K562 (cell line): ENCODE measurements around the gene SNX17. TPM values are rescaled to one million over a fixed set of nuclear protein-coding genes. Genes with fewer than 3 reads are reported as not detected.

Source experiments
- ARNT ChIP-seq, 2 experiments: fragments of 450-650 bp; IDR thresholded peaks; 2 replicates each; pipeline ENCODE4 v1.6.1; 2016; ENCODE audit warnings: mild to moderate bottlenecking in 1 of 2
- BHLHE40 ChIP-seq: IDR thresholded peaks from 2 replicates; pipeline ENCODE4 v1.6.1; 2011; ENCODE audit warnings: low read length, improper control_type of control experiment
- BMI1 ChIP-seq: fragments of 150-350 bp; IDR thresholded peaks from 2 replicates; pipeline ENCODE4 v1.6.1; 2014; ENCODE audit warnings: low read length
- BRF1 ChIP-seq: IDR thresholded peaks from 3 replicates; pipeline ENCODE4 v1.6.1; 2011; ENCODE audit warnings: borderline replicate concordance, mild to moderate bottlenecking; ENCODE audit not compliant: insufficient read length; ENCODE audit errors: extremely low read depth
- CCNT2 ChIP-seq: IDR thresholded peaks from 2 replicates; pipeline ENCODE4 v1.6.1; 2011; ENCODE audit warnings: borderline replicate concordance, low read depth, mild to moderate bottlenecking, moderate library complexity, mixed read lengths, low read length; ENCODE audit not compliant: insufficient read length; ENCODE audit errors: extremely low read depth
- CHAMP1 ChIP-seq: fragments of 450-650 bp; IDR thresholded peaks from 2 replicates; pipeline ENCODE4 v1.6.1; 2016; ENCODE audit warnings: mild to moderate bottlenecking
- MCM2 ChIP-seq: fragments of 450-650 bp; IDR thresholded peaks from 2 replicates; pipeline ENCODE4 v1.6.1; 2017; ENCODE audit warnings: low read depth, mild to moderate bottlenecking
- MYBL2 ChIP-seq, 2 experiments: fragments of 450-650 bp in 1 of 2; sonication (generic) in 1 of 2; formaldehyde crosslinking in 1 of 2; IDR thresholded peaks; 2 replicates each; pipeline versions ENCODE4 v1.6.1 to v1.8.1; 2017 to 2022; ENCODE audit warnings: borderline replicate concordance in 1 of 2, inconsistent platforms in 1 of 2, low read depth in 1 of 2, mild to moderate bottlenecking in 1 of 2, missing genetic modification reagents in 1 of 2, moderate library complexity in 1 of 2
- NEUROD1 ChIP-seq: fragments of 150-350 bp; IDR thresholded peaks from 2 replicates; pipeline ENCODE4 v1.6.1; 2014; ENCODE audit warnings: borderline replicate concordance, low read length, low read depth; ENCODE audit not compliant: partially characterized antibody
- PCBP1 ChIP-seq: fragments of 200-400 bp; formaldehyde crosslinking; IDR thresholded peaks from 2 replicates; pipeline ENCODE4 v1.6.1; 2018; ENCODE audit warnings: mild to moderate bottlenecking, low read depth, low read length; ENCODE audit not compliant: poor library complexity, severe bottlenecking
- PHB ChIP-seq: fragments of 250-450 bp; sonication (Bioruptor Pico); IDR thresholded peaks from 2 replicates; pipeline ENCODE4 v1.5.0; 2021
- POLR2A ChIP-seq: fragments of 450-650 bp; conservative IDR thresholded peaks from 2 replicates; pipeline ENCODE4 v1.6.1; 2016
- PTBP1 ChIP-seq: fragments of 200-400 bp; formaldehyde crosslinking; IDR thresholded peaks from 2 replicates; pipeline ENCODE4 v1.6.1; 2017; ENCODE audit warnings: low read depth, low read length
- SETDB1 ChIP-seq: IDR thresholded peaks from one replicate; pipeline ENCODE4 v1.6.1; 2012; ENCODE audit warnings: low read length, control low read depth, inconsistent platforms
- SUPT5H ChIP-seq: fragments of 450-650 bp; IDR thresholded peaks from 2 replicates; pipeline ENCODE4 v1.6.1; 2016
- TGIF2 ChIP-seq: sonication (generic); formaldehyde crosslinking; IDR thresholded peaks from 2 replicates; pipeline ENCODE4 v1.8.1; 2022; ENCODE audit warnings: mild to moderate bottlenecking, missing genetic modification reagents, moderate library complexity
- THRB ChIP-seq: fragments of 450-650 bp; formaldehyde crosslinking; conservative IDR thresholded peaks from 2 replicates; pipeline ENCODE4 v1.4.0; 2022; ENCODE audit warnings: mild to moderate bottlenecking, missing genetic modification characterization
- TRIM28 ChIP-seq: fragments of 450-650 bp; IDR thresholded peaks from 2 replicates; pipeline ENCODE4 v1.6.1; 2017
- U2AF2 ChIP-seq: fragments of 200-400 bp; formaldehyde crosslinking; optimal IDR thresholded peaks from 2 replicates; pipeline ENCODE3; 2017; ENCODE audit warnings: low read depth, mild to moderate bottlenecking, low read length
- polyA plus RNA-seq, 8 experiments: library from polyadenylated mRNA; depleted of rRNA in 4 of 8; stranded (reverse) in 5 of 8; unstranded in 3 of 8; fragments of >200 nt; fragmentation: Nextera tagmentation in 2 of 8; fragmentation: Illumina TruSeq in 1 of 8; extraction: Ambion mirVana in 2 of 8; extraction: Trizol in 1 of 8; gene quantifications; 2 replicates each; pipeline versions ENCODE4 v1.2.1 to v1.2.3, GENCODE V29; 2011 to 2014; ENCODE audit warnings: inconsistent platforms in 1 of 8, missing spikeins in 1 of 8
- total RNA-seq, 7 experiments: library from RNA; depleted of rRNA in 6 of 7; stranded (reverse); fragments of >200 nt in 6 of 7; fragmentation: Illumina TruSeq in 2 of 7; extraction: Trizol in 2 of 7; gene quantifications; 2 replicates each; pipeline versions ENCODE4 v1.2.1 to v1.2.3, GENCODE V29; 2011 to 2021; ENCODE audit warnings: low replicate concordance in 1 of 7

Gene SNX17
- total and polyA plus RNA-seq, 9 of the 15 experiments (the other 6 are each of a cell fraction or from before 2014, with no cell fraction given): 3.0 to 75.7 (median 54.6) TPM

GRCh38 chr2:27377618-27378095 is 7.2 kb downstream of the SNX17 start (continued):
- TF ChIP-seq CHAMP1: no peak
- no peak for TF ChIP-seq CCNT2
- no peak for TF ChIP-seq PHB (CRISPR knock-in tag)
- TF ChIP-seq POLR2A: peak; percentile 34; the same call in 1 of the 2 replicates
- TF ChIP-seq TRIM28: no peak
- no peak for TF ChIP-seq ARNT (IDR thresholded peaks at IDR 0.05)
- TF ChIP-seq U2AF2: no peak
- TF ChIP-seq BRF1: no peak
- no peak for TF ChIP-seq PTBP1
- no peak for TF ChIP-seq THRB (CRISPR knock-in tag)
- no peak for TF ChIP-seq SETDB1
- no peak for TF ChIP-seq NEUROD1
- TF ChIP-seq BMI1: no peak
- peak; percentile 15; the same call in 1 of the 2 replicates for TF ChIP-seq SUPT5H
- TF ChIP-seq TGIF2: no peak
- TF ChIP-seq BHLHE40: no peak
- TF ChIP-seq MYBL2 (IDR thresholded peaks at IDR 0.05; ENCODE audit: low read depth): no peak
- TF ChIP-seq MYBL2 (CRISPR knock-in tag; IDR thresholded peaks at IDR 0.05; ENCODE audit: borderline replicate concordance): no peak
- no peak for TF ChIP-seq PCBP1
- TF ChIP-seq MCM2: no peak
